HG03060 (cell line): ENCODE results near the gene CORO2B.

Experiments
- ATAC-seq: cut with Tn5 transposase; IDR thresholded peaks from one replicate; pipeline ENCODE4 v1.9.1; 2021; ENCODE audit warnings: low read depth, moderate number of reproducible peaks; ENCODE audit not compliant: unreplicated experiment

Gene CORO2B

GRCh38 chr15:68589053-68589452 lies 10.3 kb downstream of the CORO2B start:
- ATAC-seq, result no peak

DNA sequence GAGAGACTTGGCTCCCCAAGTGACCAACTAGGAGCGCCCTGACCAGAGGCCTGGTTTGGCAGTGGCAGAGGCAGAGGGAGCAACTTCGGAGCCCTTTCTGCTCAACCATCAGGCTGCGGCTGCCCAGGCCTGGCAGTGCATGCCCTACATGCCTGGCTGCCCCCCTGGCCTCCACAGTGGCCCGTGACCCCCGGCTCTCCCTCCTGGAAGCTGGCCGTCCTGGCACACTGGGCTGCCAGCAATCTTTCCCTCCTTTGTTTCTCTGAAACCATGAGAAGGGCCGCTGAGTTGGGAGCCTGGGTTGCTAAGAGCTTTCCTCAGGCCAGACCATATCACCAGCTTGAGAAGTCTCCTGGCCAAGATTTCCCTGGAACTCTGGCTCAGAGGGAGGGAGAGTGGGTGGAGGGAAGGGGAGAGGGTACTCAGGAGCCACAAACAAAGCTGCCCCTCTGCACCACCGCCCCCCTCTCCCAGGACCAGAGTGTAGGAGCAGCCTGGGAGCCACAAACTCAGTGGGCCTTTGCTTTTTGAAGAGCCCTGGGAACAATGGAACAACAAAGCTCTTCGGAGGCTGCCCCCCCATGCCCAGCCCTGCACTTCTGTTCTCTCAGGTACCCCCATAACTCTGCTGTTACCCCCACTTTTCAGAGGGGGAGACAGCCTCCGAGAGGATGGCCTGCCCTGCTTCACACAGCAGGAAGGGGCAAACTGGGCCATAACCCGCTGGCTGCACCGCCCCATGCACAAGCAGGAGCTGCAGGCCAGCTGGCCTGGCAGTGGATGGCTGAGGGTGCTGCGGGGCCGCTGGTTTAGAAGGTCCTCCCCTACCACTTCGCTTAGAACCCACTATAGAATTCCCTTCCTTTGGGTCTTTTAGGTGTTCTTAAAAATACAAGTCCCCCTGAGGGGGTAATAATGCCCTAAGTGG lies 11.3 kb downstream of the CORO2B start:
- no peak for ATAC-seq

GRCh38 chr15:68590721-68591389 lies 12.1 kb downstream of the CORO2B start:
- ATAC-seq, result no peak

GRCh38 chr15:68592054-68592453 lies 13.3 kb downstream of the CORO2B start:
- no peak for ATAC-seq

- no peak for ATAC-seq
Observed at GRCh38 chr15:68592544-68592943, 13.8 kb downstream of the CORO2B start.

- no peak for ATAC-seq
Observed at GRCh38 chr15:68593341-68593740, 14.5 kb downstream of the CORO2B start.

DNA sequence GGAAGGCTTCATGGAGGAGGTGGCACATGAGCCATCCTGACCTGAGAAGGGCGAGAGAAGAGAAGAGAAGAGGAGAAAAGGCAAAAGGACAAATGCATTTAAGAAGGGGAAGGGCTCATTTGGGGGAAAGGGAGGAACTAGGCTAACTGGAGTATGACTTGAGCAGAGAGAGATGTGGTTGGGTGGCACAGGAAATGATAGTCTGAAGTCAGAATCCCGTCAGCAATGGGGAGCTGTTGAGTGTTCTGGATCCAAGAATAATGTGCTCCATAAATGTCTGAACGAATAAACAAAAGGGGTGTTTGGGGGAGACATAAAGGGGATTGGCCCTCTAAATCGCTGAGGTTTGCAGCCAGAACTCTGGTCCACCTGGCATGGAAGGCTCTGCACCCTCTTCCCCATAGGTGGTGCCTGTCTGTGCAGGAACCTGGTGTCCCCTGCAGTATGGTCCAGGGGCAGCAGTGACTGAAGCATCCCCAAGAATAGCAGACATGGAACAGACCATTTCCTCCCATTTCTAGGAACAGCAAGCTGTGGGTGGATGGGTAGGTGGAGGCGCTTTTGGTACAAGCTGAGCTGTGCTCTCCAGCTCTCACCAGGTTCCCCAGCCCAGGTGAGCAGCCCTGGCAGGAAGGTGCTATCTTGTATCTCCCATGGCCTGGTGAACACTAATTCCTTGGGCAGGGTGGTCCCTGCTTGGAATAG lies 15.2 kb downstream of the CORO2B start:
- ATAC-seq, result no peak

DNA sequence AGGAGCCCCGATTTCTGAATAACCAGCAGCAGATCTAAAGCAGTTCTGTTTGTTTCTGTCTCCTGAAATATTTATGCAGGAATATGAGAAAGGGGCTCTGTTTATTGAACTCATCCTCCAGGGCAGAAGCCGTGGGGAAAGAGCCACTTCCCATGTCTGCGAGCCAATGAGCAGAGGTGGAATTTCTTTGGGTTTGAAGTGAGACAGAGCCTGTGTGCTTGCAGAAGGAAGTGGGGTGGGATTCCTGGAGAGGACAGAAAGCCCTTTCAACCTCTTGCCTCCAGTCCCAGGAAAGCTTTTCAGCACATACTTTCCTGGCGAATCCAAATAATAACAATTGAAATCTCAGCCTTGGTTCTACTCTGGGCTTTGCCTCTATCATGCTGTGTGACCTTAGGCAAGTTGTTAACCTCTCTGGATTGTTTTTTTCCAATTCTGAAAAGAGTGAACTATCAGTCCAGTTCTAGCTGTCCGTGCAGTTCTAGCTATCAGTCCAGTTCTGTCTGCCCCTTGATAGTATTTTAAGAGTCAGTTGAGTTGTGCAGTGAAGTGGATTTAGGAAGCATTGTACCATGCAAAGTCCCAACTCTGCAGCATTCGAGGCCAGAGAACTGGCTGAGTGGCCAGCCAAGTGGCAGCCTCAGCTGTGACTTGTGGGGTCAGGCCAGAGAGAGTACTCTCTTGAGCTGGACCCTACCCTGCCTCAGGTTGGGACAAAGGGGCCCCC lies 15.9 kb downstream of the CORO2B start:
- no peak for ATAC-seq

DNA sequence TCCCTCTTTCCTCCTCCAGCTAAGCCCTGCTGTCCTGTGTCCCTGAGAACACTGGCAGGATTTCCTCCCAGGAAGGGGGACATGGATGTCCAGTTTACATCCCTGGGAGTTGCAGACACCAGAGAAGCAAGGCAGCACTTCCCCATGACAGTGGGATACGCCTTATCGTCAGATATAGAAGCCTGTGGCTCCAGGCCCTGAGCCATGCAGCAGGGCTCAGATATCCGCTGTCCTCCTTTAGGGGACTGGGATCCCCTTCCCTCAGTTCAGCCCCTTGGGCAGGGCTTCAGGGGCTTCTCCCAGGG lies 16.4 kb downstream of the CORO2B start:
- no peak for ATAC-seq

DNA sequence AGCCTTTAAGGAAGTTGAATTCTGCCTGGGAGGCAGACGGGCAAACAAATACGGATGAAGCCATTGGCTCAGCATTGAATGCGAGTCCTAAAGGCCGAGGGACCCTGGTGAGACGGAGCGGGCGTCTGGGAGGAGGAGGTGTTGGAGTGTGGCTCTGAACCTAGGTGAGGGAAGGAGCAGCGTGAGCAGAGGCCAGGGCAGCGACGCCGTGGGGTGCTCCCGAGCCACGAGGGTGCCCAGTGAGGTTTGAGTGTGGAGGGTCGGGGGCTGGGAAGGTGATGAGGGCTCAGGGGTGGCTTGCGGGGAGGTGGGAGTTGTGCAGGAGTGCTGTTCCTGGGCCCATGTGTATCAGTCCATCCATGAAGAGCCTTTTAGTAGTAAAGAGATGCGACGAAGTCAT lies 17.0 kb downstream of the CORO2B start:
- ATAC-seq, result no peak

- ATAC-seq, result no peak
Observed at GRCh38 chr15:68596691-68597090, 17.9 kb downstream of the CORO2B start.

- no peak for ATAC-seq
Observed at GRCh38 chr15:68597581-68597980, 18.8 kb downstream of the CORO2B start.

DNA sequence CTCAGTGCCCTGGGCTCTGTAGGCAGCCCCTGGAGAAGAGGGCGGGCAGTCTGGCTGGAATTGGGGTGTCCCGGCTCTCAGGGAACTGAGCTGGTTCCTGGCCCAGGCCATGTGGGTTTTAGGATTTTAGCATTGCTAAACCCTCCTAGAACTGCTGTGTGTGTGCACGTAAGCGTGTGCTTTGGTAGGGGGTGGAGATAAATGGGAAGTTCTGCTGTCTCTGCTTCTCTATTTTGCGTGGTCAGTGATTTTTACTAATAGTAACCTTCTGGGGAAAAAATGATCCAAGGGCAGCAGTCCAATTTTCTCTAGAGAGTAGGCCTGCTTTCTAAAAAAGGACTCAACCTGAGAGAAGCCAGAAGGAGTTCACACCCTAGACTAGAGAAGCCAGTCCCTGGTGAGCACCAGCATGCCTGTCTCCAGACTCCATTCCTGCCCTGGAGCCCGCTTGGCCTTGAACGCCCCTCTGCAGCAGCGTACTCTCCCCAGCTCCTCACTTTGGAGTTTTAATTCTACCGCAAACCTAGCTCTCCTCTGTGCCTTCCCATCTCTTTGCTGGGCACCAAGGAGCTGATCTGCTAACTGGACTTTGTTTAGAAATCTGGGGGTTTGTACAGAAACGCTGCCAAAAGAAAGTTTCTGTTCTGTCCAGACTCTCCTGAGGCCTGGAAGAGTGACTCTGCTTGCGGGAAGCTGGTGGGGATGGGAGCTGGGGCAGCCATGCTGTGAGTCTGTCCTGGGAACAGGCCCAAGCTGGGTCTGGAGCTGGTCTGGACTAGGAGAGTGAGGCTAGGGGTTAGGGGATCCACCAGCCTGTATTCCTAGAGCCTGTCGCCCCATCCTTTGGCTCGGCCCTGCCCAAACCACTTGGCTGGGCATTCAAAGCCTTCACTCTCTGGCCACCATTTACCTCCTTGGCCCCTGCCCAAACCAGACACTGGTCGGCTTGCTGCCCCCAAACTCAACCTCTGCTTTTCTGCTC lies 19.7 kb downstream of the CORO2B start:
- ATAC-seq, result no peak

GRCh38 chr15:68599153-68599545 lies 20.4 kb downstream of the CORO2B start:
- no peak for ATAC-seq

DNA sequence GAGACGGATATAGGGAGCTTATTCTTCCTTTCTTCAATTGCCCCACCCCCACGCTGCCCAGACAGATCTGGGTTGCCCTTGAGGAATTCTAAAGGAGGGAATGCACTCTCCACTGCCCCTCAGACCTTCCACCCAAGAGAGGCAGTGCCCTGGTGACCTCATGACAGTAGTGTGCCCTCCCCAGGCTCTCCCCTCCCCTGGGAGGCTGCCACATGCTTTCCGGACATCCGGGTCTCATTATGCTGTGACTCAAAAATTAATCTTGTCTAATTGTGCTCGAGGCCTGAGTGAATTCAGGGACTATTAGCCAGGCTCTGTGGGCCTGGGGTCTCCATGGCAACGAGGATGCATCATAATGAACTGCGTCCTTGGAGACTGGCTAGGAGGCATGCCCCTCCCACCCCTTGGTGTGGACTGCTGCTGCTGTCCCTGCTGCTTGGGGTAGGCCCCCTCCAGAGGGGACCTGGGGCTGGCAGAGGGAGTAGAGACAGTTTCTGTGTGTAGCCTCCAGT lies 20.8 kb downstream of the CORO2B start:
- ATAC-seq, result no peak

GRCh38 chr15:68601206-68602197 lies 22.7 kb downstream of the CORO2B start:
- no peak for ATAC-seq

DNA sequence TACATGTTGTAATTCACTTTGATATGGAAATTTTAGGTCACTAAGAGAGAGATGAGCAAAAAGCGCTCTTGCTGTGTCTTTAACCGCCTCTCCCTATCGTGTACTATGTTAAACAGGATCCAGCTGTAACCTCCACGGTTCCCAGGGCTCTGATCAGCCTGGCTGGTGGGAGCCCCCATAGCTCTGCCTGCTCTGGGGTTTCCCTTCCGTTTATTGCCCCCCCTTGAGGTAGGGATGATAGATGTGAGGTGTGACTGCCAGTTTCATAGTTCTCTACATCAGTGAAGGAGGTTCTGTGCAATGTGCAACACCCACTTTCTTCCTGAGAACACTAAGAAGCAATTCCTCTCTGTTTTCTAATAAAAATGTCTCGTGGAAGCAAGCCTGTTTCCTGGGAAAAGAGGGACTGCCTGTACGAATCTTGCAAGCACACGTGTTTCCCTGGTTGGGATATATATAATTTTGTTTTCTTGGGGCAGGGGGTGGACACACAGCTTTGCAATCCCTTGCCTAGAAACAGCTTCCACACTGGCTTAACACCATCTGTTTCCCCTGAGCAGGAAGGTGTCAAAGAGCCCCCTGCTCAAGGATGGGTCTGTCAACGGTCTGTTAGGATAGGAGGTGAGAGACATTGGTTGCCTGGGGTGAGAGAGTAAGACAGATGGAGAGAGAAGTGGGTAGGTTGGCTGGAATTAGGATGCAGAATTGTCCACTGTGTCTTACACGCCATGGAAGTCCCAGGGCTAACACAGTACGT lies 23.8 kb downstream of the CORO2B start:
- ATAC-seq, result no peak

- ATAC-seq, result no peak
Observed at GRCh38 chr15:68603216-68603595, 24.4 kb downstream of the CORO2B start.
